Limb (tissue), 2 donors: ENCODE measurements around the gene CWC15.
"Not testable (repeated sequence)": the region's sequence is repeated elsewhere in the genome, so short reads cannot be mapped to it uniquely, and the experiment has no call there.

Experiments
- DNase-seq, 2 donors: peaks; one replicate each; pipeline ENCODE4 v3.0.0-alpha.2; 2016; ENCODE audit errors: extremely low spot score in 2 of 2

Gene CWC15

DNA sequence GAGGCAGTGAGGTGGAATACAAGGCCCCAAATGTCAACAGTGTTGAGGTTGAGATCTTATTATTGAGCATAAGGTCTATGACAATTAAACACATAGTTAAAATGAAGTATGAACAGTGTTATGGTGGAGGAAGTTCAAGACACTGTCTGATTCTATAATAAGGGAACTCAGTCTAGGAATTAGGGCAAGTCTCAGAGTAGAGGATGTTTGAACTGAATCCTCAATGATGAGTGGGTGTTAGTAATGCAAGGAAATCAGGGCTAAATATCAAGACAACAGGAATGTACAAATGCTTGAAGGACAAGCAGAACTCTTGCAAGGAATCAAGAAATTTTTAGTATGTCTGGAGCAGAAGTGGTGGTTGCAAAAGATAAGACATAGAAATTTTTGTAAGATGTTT is 53.0 kb downstream of the CWC15 start:
- no peak for DNase-seq

DNA sequence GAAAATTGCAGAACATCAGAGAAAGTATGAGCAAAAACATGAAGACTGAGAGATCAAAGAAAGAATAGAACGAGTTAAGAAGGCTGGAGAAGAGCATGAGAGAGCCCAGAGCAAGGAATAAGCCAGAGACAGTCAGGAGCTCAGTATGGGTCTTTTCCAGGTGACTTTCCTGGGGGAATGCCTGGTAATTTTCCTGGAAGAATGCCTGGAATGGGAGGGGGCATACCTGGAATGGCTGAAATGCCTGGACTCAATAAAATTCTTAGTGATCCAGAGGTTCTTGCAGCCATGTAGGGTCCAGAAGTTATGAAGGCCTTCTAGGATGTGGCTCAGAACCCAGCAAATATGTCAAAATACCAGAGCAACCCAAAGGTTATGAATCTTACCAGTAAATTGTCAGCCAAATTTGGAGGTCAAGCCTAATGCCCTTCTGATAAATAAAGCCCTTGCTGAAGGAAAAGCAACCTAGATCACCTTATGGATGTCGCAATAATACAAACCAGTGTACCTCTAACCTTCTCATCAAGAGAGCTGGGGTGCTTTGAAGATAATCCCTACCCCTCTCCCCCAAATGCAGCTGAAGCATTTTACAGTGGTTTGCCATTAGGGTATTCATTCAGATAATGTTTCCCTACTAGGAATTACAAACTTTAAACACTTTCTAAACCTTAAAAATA is 59.5 kb downstream of the CWC15 start:
- DNase-seq: not testable (repeated sequence)

DNA sequence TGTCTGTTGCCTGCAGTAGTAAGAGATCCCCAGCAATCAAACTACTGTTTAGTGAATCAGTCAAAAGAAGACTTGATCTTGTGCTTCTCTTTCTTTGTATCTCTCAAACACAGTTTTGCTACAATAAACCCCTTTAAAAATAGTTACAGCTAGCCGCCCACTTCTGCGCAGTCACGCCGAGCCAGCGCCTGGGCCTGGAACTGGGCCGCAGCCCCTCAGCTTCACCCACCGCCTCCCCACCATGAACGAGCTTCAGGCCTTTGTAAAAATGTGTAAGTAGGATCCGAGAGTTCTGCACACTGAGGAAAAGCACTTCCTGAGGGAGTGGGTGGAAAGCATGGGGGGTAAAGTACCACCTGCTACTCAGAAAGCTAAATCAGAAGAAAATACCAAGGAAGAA is 60.5 kb downstream of the CWC15 start:
- DNase-seq: no peak
